K562 (cell line): ENCODE measurements around the gene CRYBG3. TPM values are rescaled to one million over a fixed set of nuclear protein-coding genes. Genes with fewer than 3 reads are reported as not detected.

Experiments used
- AFF1 ChIP-seq, 2 experiments: fragments of 450-650 bp; IDR thresholded peaks; 2 replicates each; pipeline ENCODE4 v1.6.1; 2018; ENCODE audit warnings: mild to moderate bottlenecking in 2 of 2, low read depth in 1 of 2; ENCODE audit not compliant: partially characterized antibody in 2 of 2
- BHLHE40 ChIP-seq: IDR thresholded peaks from 2 replicates; pipeline ENCODE4 v1.6.1; 2011; ENCODE audit warnings: low read length, improper control_type of control experiment
- CAMTA2 ChIP-seq: fragments of 250-450 bp; sonication (Bioruptor Pico); conservative IDR thresholded peaks from 2 replicates; pipeline ENCODE4 v1.5.1; 2022
- CHD2 ChIP-seq: IDR thresholded peaks from 2 replicates; pipeline ENCODE4 v1.6.1; 2011; ENCODE audit warnings: low read depth, low read length
- NCOA2 ChIP-seq, 2 experiments: fragments of 450-650 bp; IDR thresholded peaks; 2 replicates each; pipeline ENCODE4 v1.6.1; 2018; ENCODE audit warnings: mild to moderate bottlenecking in 2 of 2, moderate library complexity in 1 of 2; ENCODE audit not compliant: partially characterized antibody in 2 of 2
- NCOA6 ChIP-seq: fragments of 450-650 bp; IDR thresholded peaks from 2 replicates; pipeline ENCODE4 v1.6.1; 2017; ENCODE audit warnings: mild to moderate bottlenecking
- POU5F1 ChIP-seq: fragments of 150-350 bp; IDR thresholded peaks from 2 replicates; pipeline ENCODE4 v1.6.1; 2014; ENCODE audit warnings: borderline replicate concordance, low read length, low read depth, mild to moderate bottlenecking; ENCODE audit not compliant: partially characterized antibody
- RERE ChIP-seq: sonication (generic); formaldehyde crosslinking; IDR thresholded peaks from 2 replicates; pipeline ENCODE4 v1.8.0; 2023; ENCODE audit warnings: missing genetic modification reagents, mild to moderate bottlenecking, borderline replicate concordance
- TAF7 ChIP-seq: fragments of 450-650 bp; IDR thresholded peaks from 2 replicates; pipeline ENCODE4 v1.6.1; 2016; ENCODE audit warnings: missing genetic modification characterization, missing compliant biosample characterization
- ZNF407 ChIP-seq: fragments of 450-650 bp; IDR thresholded peaks from 2 replicates; pipeline ENCODE4 v1.6.1; 2016; ENCODE audit warnings: low read depth
- ZNF583 ChIP-seq: fragments of 250-450 bp; sonication (Bioruptor Pico); IDR thresholded peaks from 2 replicates; pipeline ENCODE4 v1.4.0; 2020
- polyA plus RNA-seq, 8 experiments: library from polyadenylated mRNA; depleted of rRNA in 4 of 8; stranded (reverse) in 5 of 8; unstranded in 3 of 8; fragments of >200 nt; fragmentation: Nextera tagmentation in 2 of 8; fragmentation: Illumina TruSeq in 1 of 8; extraction: Ambion mirVana in 2 of 8; extraction: Trizol in 1 of 8; gene quantifications; 2 replicates each; pipeline versions ENCODE4 v1.2.1 to v1.2.3, GENCODE V29; 2011 to 2014; ENCODE audit warnings: inconsistent platforms in 1 of 8, missing spikeins in 1 of 8
- total RNA-seq, 7 experiments: library from RNA; depleted of rRNA in 6 of 7; stranded (reverse); fragments of >200 nt in 6 of 7; fragmentation: Illumina TruSeq in 2 of 7; extraction: Trizol in 2 of 7; gene quantifications; 2 replicates each; pipeline versions ENCODE4 v1.2.1 to v1.2.3, GENCODE V29; 2011 to 2021; ENCODE audit warnings: low replicate concordance in 1 of 7

The CRYBG3 gene
- total and polyA plus RNA-seq, 9 of the 15 experiments (the other 6 are each of a cell fraction or from before 2014, with no cell fraction given): 0.08 to 0.72 (median 0.18) TPM

- no peak for TF ChIP-seq RERE (CRISPR knock-in tag)
- TF ChIP-seq BHLHE40: no peak
- no peak for TF ChIP-seq POU5F1
- no peak for TF ChIP-seq CAMTA2 (CRISPR knock-in tag)
- no peak for TF ChIP-seq ZNF407
- TF ChIP-seq TAF7: no peak
- no peak for TF ChIP-seq NCOA2 (IDR thresholded peaks at IDR 0.05; ENCODE audit: partially characterized antibody in 2 of 2)
- TF ChIP-seq CHD2: no peak
- no peak for TF ChIP-seq NCOA6
- no peak for TF ChIP-seq ZNF583 (CRISPR knock-in tag)
- TF ChIP-seq AFF1 (IDR thresholded peaks at IDR 0.05; ENCODE audit: low read depth in 1 of 2, partially characterized antibody in 2 of 2): no peak
These were observed 89.1 kb downstream of the CRYBG3 start (continued) for GRCh38 chr3:97910931-97911351.
